GM21786 (cell line): ENCODE results near the gene SP100.
"Not testable (repeated sequence)": the region's sequence is repeated elsewhere in the genome, so short reads cannot be mapped to it uniquely, and the experiment has no call there.

ENCODE experiments used
- ATAC-seq: cut with Tn5 transposase; IDR thresholded peaks from one replicate; pipeline ENCODE4 v1.9.1; 2021; ENCODE audit not compliant: unreplicated experiment

Gene SP100

DNA sequence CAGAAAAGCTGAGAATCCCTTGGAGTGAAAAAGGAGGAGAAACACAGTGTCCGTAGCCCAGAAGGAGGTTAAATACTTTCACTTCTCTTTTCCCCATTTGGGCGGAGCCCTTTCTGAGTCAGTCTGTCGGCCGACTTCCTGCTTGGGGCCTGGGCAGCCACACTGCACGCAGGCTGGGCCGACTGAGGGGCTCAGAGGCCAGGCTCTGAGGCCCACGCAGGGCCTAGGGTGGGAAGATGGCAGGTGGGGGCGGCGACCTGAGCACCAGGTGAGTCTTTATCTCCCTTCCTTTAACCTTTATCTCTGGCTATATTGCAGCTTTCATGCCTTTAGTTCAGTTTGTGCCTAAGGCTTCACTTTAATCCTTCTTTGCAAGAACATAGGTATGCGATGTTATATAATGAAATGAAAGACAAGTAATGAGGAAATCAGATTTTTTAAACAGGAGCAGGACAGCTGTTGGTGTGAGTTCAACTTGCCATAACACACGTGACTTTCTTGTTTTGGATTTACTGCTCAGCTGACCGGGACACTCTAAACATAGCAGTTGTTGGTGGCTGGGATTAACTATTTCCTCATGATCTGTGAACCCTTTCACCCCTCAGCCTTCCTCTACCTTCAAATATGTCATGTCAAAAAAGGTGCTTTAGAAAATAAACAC lies at the start of gene SP100:
Gene SP100, plus strand, starts transcription at position 141 of the 661 bp plus-strand sequence. Its CDS starts 96 bp downstream, at position 237.
- ATAC-seq = peak; percentile 76

DNA sequence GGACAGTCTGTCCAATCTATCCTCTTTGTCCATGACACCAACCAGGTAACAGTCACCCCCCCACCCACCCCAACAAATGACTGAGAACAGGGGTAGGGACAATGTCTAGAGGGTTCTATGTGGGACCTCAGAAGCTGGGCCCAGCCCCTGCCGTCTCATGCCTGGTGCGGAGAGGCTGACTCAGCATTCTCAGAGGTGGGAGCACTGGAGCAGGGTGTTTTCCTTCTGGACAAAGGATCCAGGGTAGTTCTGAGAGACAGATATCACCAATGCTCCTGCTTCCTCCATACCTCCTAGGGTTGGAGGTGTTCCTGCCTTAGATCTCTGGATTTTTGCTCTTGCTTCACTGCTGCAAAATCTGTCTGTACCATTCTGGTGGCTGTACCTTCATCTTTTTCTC lies 33.9 kb upstream of the SP100 start:
- ATAC-seq = no peak

DNA sequence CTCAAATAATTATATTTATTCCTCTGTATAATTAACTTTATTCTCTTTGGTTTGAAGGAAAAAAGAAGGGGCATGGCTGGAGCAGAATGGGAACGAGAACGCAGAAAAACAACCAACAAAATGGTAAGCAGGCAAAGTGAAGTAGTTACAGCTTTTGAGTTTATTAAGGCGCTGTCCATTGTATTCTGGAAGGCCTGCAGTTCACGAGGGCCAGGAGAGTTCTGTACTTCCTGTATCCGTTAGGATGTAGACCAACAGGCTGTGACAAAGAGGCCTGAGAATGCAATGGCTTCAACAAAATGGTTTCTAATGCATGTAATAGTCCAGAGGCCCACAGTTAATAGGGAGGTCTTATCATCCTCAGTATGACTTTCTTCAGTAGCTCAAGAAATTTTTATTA lies 32.5 kb upstream of the SP100 start:
- no peak for ATAC-seq

DNA sequence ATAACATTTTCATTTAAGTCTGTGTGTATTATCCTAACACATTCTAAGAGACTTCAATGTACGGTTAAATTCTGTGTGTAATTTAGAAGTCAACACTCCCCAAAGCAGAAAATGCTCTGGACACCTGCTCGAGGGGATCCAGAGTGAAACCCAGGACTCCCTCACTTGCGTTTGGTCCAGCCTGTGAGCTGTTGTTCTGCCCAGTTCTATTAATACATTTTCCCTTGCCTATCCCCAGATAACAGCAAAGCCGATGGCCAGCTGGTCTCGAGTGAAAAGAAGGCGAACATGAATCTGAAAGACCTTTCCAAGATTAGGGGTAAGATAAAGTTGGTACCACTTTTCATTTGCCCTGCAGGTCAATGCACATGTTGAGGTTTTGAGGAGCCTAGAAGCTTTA lies 31.0 kb upstream of the SP100 start:
- no peak for ATAC-seq

DNA sequence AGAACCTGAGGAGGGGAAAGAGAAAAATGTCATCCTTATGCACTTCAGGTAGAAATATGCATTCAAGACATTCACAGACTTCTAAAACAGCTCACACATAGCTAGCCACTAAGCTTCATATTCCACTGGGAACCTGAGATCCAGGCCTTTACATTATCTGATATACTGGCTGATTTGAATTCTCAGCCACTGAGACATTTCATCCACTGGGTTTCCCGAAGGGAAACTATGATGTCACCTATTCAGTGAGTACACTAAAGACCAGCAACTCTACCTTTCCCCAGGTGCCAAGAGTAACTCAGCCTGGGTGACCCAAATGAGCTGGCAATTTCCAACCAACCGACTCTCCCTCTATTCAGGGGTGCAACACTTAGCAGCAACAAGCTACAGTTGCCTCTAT lies 21.7 kb upstream of the SP100 start:
- ATAC-seq = no peak

DNA sequence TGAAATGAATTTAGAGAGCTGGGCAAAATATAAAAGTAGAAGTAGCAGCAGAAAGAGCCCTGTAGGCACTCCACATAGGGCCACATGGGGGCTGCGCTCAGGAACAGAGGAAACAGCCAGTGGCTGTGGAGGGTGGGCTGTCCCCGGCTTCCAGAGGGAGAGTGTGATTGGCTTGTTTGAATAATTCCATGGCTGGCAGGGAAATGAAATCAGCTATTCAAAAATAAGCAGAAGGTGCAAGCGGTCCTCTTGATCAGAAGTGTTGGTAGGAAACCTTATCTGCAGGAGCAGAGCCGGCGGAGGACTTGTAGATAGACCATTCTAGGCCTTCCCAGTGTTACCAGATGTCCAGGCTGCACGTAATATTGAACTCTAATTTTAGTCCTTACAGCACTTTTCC lies 17.3 kb upstream of the SP100 start:
- not testable (repeated sequence) for ATAC-seq

DNA sequence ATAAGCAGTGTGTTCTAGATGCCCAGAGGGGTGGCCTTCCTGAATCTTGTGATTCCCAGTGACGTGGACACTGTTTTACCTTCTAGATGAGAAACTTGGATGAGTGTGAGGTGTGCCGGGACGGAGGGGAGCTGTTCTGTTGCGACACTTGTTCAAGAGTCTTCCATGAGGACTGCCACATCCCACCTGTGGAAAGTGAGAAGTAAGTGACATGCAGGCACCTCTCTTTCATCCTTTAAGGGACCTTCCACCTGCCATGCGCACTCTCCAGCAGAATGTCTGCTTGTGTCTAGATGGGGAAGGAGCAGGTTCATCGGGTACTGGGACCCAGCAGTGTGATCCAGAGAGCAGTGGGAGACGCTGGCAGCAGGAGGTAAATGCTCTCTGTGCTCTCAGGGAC lies 16.0 kb upstream of the SP100 start:
- ATAC-seq = no peak

DNA sequence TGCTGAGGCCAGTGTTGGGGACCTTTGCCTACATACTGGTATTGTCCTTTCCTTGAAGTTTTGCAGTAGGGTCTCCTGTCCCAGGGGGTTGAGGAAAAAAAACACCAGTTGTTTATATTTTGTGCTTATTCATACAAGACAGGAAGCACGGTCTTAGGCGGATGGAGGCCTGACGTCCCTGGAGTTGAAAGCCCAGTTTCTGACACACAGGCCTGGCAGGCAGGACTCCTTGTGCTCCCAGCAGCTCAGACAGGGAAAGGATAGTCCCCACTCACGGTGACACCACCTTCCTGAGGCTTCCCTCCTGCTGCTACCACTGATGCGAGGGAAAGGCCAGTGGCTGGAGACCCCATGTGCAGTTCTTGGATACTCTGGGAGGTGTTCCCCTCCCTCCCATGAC lies 15.5 kb upstream of the SP100 start:
- ATAC-seq = no peak

DNA sequence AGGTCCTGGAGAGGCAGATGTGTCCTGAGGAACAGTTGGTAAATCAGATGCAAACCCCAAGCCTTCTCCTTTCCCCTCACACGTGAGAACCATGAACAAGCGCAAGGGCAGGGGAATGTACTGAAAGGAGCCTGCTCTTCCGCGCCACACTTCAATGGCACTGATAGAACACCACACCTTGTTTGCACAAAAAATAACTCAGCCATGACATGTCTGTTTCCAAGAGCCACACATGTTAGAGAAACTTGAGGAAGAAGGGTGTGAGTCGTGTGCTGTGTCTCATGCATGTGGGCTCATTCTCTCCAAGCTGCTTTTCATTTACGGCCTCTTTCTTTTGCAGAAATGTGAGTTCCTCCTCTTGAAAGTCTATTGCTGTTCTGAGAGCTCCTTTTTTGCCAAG lies 15.0 kb upstream of the SP100 start:
- not testable (repeated sequence) for ATAC-seq

DNA sequence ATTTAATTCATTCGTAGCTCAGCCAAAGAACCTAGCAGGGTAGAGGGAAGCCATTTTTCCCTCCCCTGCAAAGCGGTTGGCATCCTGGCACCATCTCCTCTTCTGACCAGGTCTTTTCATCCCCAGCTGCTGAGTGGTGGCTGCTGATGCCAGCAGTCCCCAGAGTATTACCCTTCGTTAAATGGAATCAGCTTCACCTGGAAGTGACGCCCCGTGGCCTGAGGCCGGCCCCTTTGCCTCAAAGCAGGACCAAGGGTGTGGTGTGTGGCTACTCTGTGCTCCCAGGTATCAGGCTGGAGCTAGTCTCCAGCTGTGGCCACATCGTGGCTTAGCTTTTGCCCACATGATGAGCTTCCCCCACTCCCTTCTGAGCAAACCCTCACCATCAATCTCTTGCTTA lies 12.3 kb upstream of the SP100 start:
- no peak for ATAC-seq

DNA sequence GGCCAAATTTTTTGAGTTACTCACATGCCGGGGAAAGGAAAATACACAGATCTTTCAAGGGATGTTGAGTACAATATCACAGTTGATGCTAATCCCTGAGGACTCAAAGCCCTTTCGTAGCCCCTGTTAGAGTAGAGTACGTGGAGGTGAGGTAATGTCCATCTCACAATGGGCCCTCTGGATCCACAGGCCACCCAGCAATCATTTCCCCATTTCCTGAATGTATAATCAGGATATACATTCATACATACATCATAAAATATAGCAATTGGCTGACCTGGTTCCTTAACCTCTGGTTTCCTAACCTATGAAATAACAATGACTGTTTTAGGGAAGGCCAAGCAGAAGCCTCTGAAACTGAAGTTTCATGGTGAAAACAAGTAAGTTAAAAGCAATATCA lies 10.2 kb upstream of the SP100 start:
- ATAC-seq = no peak

DNA sequence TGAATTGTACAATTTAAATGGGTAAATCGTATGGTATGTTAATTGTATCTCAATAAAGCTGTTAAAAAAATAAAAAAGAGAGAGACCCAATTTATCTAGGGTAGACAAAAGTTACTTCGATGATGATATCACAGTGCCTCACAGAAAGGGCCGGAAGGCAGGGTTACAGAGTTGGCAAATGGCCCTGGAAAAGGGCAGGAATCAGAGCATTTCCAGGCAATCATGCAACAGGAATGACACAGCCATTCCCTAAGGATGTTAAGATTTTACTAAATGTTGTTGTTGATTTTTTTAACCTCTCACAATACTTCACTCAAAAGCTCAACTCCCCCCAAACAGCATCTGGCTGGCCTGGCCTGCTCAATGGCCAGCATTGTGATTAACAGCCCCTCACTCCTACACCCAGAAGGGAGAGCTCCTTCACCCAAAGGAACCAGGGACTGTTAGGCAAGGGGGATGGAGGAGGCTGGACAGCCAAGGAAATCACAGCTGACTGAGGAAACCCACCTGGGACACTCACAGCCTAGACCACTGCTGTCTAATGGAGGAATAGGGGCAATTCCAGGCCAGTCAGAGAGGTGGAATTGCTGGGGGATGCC lies 7.7 kb upstream of the SP100 start:
- no peak for ATAC-seq

DNA sequence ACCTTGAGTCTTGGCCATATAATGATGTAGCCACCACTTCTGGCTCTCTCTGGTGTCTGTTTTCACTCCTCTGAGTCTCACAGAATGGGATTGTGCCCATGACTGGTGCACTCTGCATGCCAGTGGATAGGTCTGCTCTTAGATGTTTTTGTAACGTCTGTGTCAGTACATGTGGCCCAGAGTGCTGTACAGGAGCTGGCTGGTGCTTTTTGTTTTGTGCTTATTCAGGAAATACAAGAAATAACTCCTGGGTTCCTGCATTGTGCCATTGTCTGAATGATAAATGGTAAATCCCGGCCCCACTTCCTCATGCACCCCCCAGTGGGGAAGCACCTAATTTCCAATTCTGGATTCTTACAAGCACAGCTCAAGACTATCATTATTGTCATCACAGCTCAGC lies 6.7 kb upstream of the SP100 start:
- ATAC-seq = not testable (repeated sequence)

DNA sequence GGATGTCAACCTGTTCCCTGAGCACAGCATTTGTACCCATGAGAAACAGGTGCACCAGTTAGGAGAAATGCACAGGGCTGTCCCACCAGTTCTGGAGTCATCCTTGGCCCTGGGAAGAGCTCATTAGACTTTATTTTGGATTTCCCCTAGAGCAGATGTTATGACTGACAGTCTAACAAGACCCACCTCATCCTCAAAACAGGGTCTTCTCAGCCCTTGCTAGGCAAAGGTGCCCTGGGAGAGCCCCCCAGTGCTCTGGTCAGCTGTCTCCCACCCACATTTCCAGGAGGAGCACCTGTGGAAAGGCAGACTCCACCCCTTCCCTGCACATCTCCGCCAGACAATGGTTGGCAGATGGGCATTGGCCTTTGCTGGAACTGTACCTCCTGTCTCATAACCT lies 5.7 kb upstream of the SP100 start:
- ATAC-seq = no peak

DNA sequence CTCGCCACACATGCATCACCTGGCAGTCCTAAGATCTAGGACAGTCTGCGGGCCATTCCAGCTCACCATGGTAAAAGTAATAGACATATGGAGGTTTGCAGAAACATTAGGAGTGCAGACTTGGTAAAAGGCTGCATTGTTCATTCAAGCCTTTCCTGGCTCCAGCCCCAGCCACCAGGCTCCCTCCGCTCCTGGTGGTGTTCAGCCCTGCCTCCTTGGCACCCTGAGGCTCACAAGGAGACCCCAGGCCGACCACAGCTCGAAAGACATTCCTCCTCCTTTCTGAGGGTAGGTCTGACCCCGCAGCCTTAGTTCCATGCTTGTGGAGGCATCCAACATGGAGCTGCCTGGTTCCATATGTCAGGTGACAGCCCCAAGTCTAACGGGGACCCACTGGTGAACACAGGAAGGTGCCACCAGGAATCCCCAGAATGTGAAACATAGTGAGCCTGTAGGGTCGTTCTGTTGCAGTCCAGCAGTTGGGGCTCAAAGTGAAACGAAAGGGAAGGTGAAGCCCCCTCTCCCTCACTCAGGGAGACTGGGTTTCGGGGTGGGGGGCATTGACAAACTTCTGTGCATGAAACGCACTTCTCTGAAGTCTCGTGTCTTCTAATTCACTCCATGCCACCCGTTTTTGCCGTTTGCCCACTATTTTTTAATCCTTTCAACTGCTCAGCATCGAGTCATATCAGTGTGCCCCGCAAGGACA lies 5.0 kb upstream of the SP100 start:
- no peak for ATAC-seq

DNA sequence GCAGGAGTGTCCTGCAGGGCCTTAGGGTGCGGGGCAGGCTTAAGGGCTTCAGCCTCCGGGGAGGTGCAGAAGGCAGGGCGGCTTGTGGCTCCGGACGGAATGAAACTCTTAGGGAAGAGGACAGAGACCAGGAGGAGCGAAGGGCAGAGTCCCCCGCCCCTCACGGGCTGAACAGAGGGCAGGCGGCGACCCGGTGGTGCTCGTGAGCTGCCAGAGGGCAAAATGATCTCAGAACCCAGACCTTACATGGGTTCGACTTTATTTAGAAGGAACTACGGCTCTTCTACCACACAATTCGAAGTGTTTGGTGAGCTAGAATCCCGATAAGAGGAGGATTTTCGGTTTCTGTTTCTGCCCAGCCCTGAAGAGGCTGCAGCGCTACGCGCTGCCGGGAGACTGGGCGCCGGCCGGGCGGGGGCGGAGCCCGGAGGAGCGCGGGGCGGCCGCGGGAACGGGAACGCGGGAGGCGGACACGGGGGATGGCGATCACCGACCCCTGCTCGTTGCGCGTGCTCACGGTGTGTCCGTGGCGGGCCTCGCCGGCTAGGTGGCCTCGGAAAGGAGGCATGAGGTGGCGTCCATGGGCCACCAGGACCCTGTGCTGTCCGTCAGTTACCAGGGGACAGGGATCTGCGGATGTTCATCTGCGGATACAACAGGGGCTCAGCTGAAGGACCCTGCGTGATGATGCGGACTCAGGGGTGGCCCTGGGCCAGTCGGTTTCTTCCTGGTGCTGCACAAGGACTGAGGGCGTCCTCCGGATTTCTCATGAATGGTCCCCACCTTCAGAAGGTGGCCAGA lies 4.2 kb upstream of the SP100 start:
- peak; percentile 46 for ATAC-seq

DNA sequence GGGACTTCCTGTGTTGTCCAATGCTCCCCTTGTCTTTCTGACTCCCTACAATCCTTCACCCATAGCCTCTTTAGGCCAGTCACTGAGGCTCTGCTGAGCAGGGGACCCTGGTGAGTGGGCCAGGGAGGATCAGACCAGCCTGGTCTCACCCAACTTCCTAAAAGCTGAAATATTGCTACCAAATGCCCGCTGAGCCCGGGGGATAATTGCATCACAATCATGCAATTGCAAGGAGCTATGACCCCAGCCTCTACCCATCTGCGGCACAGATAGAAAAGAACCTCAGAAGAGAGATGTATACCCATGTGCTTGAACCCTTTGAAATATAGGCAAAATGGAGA lies 3.7 kb upstream of the SP100 start:
- ATAC-seq = no peak

DNA sequence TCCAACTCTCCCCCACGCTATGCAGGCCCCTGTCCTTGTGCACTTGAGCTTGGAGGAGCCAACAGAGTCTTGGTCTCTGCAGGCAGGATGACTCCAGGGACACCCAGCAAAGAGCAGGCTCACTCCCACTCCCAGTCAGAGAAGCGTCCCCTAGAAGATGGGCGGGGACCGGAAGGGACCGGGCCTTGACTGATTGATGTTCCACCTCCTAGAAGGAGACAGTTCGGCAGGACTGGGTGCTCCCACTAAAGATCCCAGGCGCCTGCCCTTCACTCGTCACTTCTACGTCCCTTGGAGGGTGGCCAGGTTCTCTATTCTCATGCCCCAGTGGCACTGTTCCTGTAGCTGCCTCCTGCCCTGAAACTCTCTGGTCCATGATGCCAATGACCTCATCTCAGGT lies 3.2 kb upstream of the SP100 start:
- no peak for ATAC-seq

DNA sequence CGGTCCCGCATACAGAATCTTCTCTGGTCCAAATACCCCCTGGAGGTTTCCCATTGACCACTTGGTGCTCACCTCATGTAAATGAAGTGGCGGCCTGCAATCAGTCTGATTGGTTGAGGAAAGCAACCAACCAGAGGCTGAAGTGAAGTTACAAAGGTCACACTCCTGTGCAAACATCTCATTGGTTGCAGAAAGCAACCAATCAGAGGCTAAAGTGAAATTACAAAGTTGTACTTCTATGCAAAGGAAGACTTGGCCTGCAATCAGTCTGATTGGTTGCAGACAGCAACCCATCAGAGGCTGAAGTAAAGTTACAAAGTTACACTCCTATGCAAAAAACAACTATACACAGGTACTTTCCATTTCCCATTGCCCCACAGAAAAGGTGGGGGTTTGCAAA lies 2.5 kb upstream of the SP100 start:
- no peak for ATAC-seq

DNA sequence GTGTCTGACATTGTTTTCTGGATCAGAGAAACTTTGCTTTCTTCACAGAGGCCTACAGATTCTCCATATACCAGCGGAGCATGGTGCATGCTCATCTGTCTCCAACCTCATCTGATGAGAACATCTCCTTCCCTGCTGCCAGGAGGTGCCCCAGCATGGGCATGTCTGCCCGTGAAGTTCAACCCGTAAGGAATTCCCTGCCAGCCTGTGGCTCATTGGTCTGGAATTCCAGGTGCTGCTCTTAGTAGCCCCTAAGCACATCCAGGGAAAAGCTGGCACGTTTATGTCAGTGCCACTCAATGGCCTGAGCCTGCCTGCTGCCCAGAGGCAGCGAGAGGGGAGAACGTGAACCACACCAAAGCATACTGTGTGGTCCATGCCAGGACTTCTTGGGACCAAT lies 1.7 kb upstream of the SP100 start:
- no peak for ATAC-seq

DNA sequence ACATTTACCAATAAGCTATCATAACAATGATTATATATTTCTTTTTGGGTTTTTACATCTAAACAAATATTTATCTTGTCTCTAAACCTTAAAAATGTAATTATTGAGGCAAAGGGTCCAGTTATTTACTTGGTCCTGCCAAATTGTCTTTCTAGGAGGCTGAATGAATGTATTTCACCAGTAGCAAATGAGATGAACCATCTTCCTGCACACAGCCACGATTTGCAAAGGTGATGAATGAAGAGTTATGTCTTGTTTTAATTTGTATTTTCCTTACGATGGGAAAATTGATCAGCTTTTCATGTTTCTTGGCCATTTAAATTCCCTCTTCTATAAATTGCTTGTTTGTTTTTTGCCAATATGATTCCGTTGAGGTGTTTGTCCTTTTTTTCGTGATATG lies 1.4 kb downstream of the SP100 start:
- ATAC-seq = no peak
